OCI-LY3 (cell line): ENCODE data around the gene PPARG.
A peak's percentile ranks its signal among the peaks of the same experiment; 100 is the strongest.

Experiments
- H2AFZ ChIP-seq: fragments of 200-600, 300-600 bp; shearing (Covaris generic); 2 replicates; pipeline ENCODE4 v1.6.0; 2014; ENCODE audit warnings: antibody characterized with exemption, low read depth, low read length
- H3K27ac ChIP-seq: fragments of 200-600, 300-600 bp; sonication (generic); 2 replicates; pipeline ENCODE4 v1.5.1; 2014; ENCODE audit warnings: mild to moderate bottlenecking, low read length, moderate library complexity, mixed read lengths
- H3K27me3 ChIP-seq: fragments of 200-600, 300-600 bp; sonication (generic); 2 replicates; pipeline ENCODE4 v1.6.1; 2014; ENCODE audit warnings: low read depth, low read length, mixed read lengths
- H3K36me3 ChIP-seq: fragments of 200-600, 300-600 bp; sonication (generic); replicated peaks from 2 replicates; pipeline ENCODE3; 2014; ENCODE audit warnings: low read depth, low read length, mixed read lengths
- H3K4me1 ChIP-seq: fragments of 300-600, 200-600 bp; sonication (generic); 2 replicates; pipeline ENCODE4 v1.6.1; 2014; ENCODE audit warnings: low read length, mixed read lengths
- H3K4me2 ChIP-seq: fragments of 200-600, 300-600 bp; sonication (generic); 2 replicates; pipeline ENCODE4 v1.6.1; 2014; ENCODE audit warnings: low read length, mixed read lengths
- H3K4me3 ChIP-seq: fragments of 300-600, 200-600 bp; sonication (generic); 2 replicates; pipeline ENCODE4 v1.5.1; 2014; ENCODE audit warnings: antibody characterized with exemption, mild to moderate bottlenecking, low read length, moderate library complexity
- H3K79me2 ChIP-seq: fragments of 300-600, 200-600 bp; shearing (Covaris generic); 2 replicates; pipeline ENCODE4 v1.6.1; 2014; ENCODE audit warnings: mild to moderate bottlenecking, low read length, mixed read lengths
- H3K9ac ChIP-seq: fragments of 300-600, 200-600 bp; shearing (Covaris generic); 2 replicates; pipeline ENCODE4 v1.6.0; 2014; ENCODE audit warnings: mild to moderate bottlenecking, low read length, moderate library complexity
- H3K9me3 ChIP-seq: fragments of 200-600, 300-600 bp; shearing (Covaris generic); 2 replicates; pipeline ENCODE4 v1.6.1; 2014; ENCODE audit warnings: low read length, mixed read lengths; ENCODE audit not compliant: insufficient read depth
- H4K20me1 ChIP-seq: fragments of 200-600, 300-600 bp; sonication (generic); 2 replicates; pipeline ENCODE4 v1.6.1; 2016; ENCODE audit warnings: low read length, mixed read lengths; ENCODE audit not compliant: insufficient read depth
- CTCF ChIP-seq: fragments of 200-600, 300-600 bp; sonication (generic); IDR thresholded peaks from 2 replicates; pipeline ENCODE4 v1.5.1; 2014; ENCODE audit warnings: antibody characterized with exemption, low read length, low read depth
- EZH2phosphoT487 ChIP-seq: fragments of 200-600 bp; shearing (Covaris generic); IDR thresholded peaks from 2 replicates; pipeline ENCODE4 v1.6.1; 2018; ENCODE audit warnings: antibody characterized with exemption, mixed run types, low read depth

Gene PPARG

GRCh38 chr3:12327021-12327420 is 38.2 kb downstream of the PPARG start:
- no peaks in the 10 kb centered on the region for H3K79me2 ChIP-seq
- TF ChIP-seq CTCF (no peak), EZH2phosphoT487 (no peak)
- no peak overlapping the region for H2AFZ ChIP-seq
- H3K9ac ChIP-seq: no peak overlapping the region
- no peaks in the 10 kb centered on the region for H4K20me1 ChIP-seq
- no peak overlapping the region for H3K27ac ChIP-seq
- peaks cover 22% of the 10 kb centered on the region for H3K4me1 ChIP-seq
- H3K36me3 ChIP-seq: no peaks in the 10 kb centered on the region
- no peak overlapping the region for H3K4me3 ChIP-seq
- H3K4me2 ChIP-seq: no peak overlapping the region
- no peaks in the 10 kb centered on the region; the same call in 1 of the 2 replicates for H3K27me3 ChIP-seq
- no peaks in the 10 kb centered on the region for H3K9me3 ChIP-seq

- Histone ChIP-seq H3K4me1 (peaks cover 19% of the 10 kb centered on the region), H4K20me1 (no peaks in the 10 kb centered on the region), H3K4me2 (no peak overlapping the region), H3K27me3 (no peaks in the 10 kb centered on the region; the same call in 1 of the 2 replicates), H3K9me3 (no peaks in the 10 kb centered on the region), H2AFZ (peak overlapping the region; percentile 67), H3K9ac (no peak overlapping the region), H3K36me3 (no peaks in the 10 kb centered on the region), H3K79me2 (no peaks in the 10 kb centered on the region), H3K4me3 (no peak overlapping the region), H3K27ac (no peak overlapping the region)
- no peak for TF ChIP-seq CTCF
Observed at GRCh38 chr3:12328132-12328836, 39.4 kb downstream of the PPARG start.

- Histone ChIP-seq H3K9ac (no peak overlapping the region), H2AFZ (peak overlapping the region; percentile 67), H3K79me2 (no peaks in the 10 kb centered on the region), H3K36me3 (no peaks in the 10 kb centered on the region), H3K4me3 (no peak overlapping the region), H3K4me2 (no peak overlapping the region), H3K27ac (no peak overlapping the region), H3K4me1 (peaks cover 17% of the 10 kb centered on the region), H3K27me3 (no peaks in the 10 kb centered on the region; the same call in 1 of the 2 replicates), H4K20me1 (no peaks in the 10 kb centered on the region), H3K9me3 (no peaks in the 10 kb centered on the region)
- no peak for TF ChIP-seq EZH2phosphoT487
- no peak for TF ChIP-seq CTCF
Observed at GRCh38 chr3:12328837-12329462, 40.1 kb downstream of the PPARG start.

GRCh38 chr3:12334786-12335185 is 45.9 kb downstream of the PPARG start:
- Histone ChIP-seq H3K27ac (no peak overlapping the region), H3K4me3 (no peak overlapping the region), H3K36me3 (no peaks in the 10 kb centered on the region), H3K4me2 (no peak overlapping the region), H3K4me1 (no peaks in the 10 kb centered on the region), H2AFZ (no peak overlapping the region), H3K9me3 (no peaks in the 10 kb centered on the region), H4K20me1 (no peaks in the 10 kb centered on the region), H3K9ac (no peak overlapping the region), H3K79me2 (no peaks in the 10 kb centered on the region), H3K27me3 (peaks cover 5% of the 10 kb centered on the region; the same call in 1 of the 2 replicates)
- TF ChIP-seq EZH2phosphoT487 (no peak), CTCF (no peak)
